Measurements from ENCODE around the gene USB1. TPM values are rescaled to one million over a fixed set of nuclear protein-coding genes. Genes with fewer than 3 reads are reported as not detected.

Gene USB1
- total RNA-seq, 1 donor from 2014 or later, result 57.1 TPM

DNA sequence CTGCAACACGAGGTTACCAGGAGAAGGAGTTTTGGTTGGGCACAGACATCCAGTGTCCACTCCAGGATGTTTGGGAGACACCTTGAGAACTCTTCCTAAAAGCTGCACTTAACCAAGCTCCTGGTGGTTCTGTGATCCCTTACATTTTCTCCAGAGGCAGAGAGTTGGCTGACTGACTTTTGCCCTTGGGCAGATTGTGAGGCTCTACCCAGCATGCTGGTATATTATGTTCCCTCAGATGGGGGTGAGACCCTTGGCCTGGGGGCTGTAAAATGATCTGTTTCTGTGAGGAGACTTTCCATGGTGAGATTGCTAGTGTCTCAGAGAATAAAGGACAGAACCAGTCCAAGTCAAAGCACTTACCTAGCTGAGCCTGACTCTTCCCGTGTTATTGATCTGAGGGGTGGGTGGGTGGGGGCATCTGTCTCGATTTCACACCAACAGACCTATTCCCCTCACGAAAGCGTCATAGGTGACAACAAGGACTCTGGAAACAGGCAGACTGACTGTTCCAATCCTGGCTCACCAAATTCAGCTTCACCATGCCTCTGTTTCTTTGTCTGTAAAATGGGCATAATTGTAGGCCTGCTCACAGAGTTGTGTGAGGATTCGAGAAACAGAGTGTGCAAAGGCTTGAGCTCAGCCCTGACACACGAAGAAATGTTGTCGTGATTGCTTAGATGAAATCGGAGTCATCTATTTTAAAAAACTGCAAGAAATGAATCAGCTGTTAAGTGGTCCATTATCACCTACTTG is 12.2 kb downstream of the USB1 start:
- intact Hi-C loops (cut with micrococcal nuclease), result no loop called here

DNA sequence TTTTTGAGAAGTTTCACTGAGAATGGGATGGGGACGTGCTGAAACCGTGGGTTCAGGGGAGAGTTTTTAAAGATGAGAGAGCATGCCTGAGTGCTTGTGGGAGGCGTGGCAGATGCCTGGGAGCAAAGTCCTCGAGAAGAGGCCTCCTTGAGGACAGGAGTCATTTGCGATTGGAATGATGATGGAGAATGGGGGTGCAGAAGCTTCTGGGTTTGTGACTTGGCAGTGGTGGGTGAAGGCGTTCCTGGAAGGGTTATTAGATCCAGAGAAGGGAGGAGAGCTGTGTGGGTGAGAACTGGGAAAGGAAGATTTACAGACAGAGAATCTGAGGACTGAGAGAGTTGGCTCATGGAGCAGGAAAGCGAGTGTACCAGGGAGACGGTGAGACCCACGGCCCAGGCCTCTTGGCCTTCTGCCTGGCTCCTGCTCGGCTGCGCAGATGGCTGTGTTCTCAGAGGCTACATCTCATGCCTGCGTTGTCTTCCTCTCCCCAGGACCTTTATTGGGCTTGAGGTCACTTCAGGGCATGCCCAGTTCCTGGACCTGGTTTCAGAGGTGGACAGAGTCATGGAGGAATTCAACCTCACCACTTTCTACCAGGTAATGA is 15.7 kb downstream of the USB1 start:
- intact Hi-C loops (cut with micrococcal nuclease), result no loop called here

DNA sequence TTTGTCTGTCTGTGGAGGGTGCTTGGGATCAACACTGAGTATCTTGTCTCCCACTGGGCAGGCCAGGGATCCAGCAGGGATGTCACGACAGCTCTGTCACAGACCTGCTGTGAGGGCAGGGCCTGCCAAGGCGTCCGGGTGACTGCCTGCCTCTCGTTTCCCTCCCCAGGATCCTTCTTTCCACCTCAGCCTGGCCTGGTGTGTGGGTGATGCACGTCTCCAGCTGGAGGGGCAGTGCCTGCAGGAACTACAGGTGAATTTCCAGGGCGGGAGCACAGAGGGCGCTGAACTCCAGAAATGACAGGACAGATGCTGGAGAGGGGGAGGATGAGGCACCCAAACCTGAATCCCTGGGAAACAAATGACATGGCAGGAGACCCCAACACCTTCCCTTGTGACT is 17.6 kb downstream of the USB1 start:
- intact Hi-C loops (cut with micrococcal nuclease), result no loop called here

GRCh38 chr16:58019866-58020538 is 18.8 kb downstream of the USB1 start:
- intact Hi-C loops (cut with micrococcal nuclease), result loop anchor here (1.0 to 5.0 kb wide), 5 partner anchors 102 to 286 kb away; partner anchors contain the start of gene CSNK2A2

- intact Hi-C loops (cut with micrococcal nuclease), result loop anchor here (1.0 to 5.0 kb wide), 5 partner anchors 101 to 285 kb away; partner anchors contain the start of gene CSNK2A2
Observed at GRCh38 chr16:58020628-58021521, 19.7 kb downstream of the USB1 start.

- intact Hi-C loops (cut with micrococcal nuclease), result loop anchor here (2.0 to 5.0 kb wide), 2 partner anchors 155 to 177 kb away; partner anchors contain the start of gene CSNK2A2
Observed at GRCh38 chr16:58021661-58022551, 20.7 kb downstream of the USB1 start.

DNA sequence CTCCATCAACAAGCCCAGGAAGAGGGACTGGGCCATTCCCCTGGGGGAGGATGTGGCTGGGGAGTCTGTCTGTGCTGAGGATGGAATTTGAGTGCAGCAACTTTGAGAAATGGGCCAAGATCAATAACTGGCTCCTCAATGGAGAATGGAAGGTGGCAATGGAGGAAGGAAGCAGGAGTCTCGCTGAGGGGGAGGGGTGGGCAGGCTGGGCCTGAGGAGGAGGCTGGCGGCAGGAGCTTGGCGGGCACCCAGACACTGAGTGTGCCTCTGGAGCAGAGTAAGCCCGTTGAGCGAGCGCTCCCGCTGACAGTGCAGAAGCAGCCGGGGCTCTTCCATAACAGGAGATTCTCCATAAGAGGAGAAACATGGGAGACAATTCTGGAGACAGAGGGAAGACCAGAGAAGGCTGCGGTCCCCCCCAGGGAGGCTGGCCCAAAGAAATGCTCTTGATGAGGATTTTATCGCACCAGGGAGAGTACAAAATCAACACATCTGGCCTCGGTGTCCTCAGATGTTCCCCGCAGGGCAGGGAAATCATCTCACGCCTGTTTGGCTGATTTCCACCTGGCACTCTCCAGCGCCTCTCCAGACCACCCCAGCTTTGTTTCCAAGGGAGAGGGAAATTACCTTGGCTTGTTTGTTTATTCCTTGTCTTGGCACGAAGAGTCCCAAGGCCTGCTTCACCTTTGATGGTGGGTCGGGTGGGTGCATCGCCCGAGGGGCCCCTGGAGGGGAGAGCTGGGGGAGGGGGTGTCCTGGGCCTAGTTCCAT is 21.6 kb downstream of the USB1 start:
- intact Hi-C loops (cut with micrococcal nuclease), result loop anchor here (5.0 kb wide), 1 partner anchor 155 kb away; no protein-coding TSS in a partner anchor

GRCh38 chr16:58024486-58025350 is 23.5 kb downstream of the USB1 start:
- intact Hi-C loops (cut with micrococcal nuclease), result loop anchor here (1.0 to 5.0 kb wide), 5 partner anchors 23 to 289 kb away; partner anchors contain the start of genes CFAP20, KATNB1 and USB1

- intact Hi-C loops (cut with micrococcal nuclease), result loop anchor here (1.0 to 2.0 kb wide), 4 partner anchors 24 to 290 kb away; partner anchors contain the start of genes CFAP20, KATNB1 and USB1
Observed at GRCh38 chr16:58025351-58026138, 24.3 kb downstream of the USB1 start, which contains the start of gene MMP15. MMP15 (plus strand) TSS chr16:58025754; CDS start chr16:58026351, 597 bp downstream.

DNA sequence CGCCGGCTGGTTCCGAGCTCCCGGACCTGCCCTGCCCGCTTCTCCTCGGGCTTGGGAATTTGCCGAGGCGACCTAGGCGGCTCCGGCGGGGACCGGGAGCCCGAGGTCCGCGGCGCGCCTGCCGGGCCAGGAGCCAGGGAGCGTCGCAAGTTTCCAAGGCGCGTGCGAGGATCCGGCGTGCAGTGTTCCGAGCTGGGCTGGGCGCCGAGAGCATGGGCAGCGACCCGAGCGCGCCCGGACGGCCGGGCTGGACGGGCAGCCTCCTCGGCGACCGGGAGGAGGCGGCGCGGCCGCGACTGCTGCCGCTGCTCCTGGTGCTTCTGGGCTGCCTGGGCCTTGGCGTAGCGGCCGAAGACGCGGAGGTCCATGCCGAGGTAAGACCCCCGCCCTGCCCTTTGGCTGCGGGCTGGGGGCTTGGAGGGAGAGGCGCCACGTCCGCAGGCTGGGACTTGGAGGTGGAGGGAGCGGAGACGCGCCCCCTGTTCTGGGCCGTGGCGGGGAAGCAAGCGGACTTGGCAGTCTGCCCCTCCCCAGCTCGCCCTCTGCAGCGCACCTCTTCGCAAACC is 25.0 kb downstream of the USB1 start:
- intact Hi-C loops (cut with micrococcal nuclease), result no loop called here

GRCh38 chr16:58026705-58027160 is 25.5 kb downstream of the USB1 start:
- intact Hi-C loops (cut with micrococcal nuclease), result no loop called here

DNA sequence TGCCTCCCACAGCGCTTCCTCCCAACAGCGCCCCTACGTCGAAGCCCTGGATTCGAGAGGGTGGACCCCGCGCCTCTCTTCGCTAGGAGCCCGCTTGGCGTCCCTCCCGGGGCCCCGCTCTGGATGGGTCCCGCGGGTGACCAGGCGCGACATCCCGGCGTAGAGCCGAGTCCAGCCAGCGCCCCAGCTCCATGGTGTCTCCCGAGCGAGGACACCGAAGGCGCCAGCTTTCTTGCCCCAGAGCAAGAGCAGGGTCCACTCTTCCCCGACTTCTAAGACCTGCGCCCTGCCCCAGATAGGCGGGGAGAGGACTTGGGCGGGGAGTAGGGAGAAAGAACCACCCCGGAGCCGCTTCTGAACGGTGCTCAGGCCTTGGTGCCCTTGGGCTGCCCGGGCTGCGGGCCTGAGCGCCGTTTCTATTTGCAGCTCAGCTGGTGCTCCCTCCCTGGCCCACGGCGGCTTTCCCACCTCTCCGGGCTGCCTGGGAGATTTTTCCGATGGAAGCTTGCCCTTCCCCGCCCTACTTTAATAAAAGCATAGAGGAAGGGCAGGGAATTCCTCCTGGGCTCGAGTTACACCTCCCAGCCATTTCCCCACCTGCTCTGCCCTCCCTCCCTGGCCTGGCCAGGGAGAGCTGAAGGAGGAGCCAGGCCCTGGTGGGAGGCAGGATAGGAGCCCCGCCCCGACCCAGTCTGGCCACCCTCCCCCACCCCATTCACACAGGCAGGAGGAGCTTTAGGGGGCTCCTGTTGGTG is 26.1 kb downstream of the USB1 start:
- intact Hi-C loops (cut with micrococcal nuclease), result no loop called here

GRCh38 chr16:58027916-58028455 is 26.8 kb downstream of the USB1 start:
- intact Hi-C loops (cut with micrococcal nuclease), result no loop called here

DNA sequence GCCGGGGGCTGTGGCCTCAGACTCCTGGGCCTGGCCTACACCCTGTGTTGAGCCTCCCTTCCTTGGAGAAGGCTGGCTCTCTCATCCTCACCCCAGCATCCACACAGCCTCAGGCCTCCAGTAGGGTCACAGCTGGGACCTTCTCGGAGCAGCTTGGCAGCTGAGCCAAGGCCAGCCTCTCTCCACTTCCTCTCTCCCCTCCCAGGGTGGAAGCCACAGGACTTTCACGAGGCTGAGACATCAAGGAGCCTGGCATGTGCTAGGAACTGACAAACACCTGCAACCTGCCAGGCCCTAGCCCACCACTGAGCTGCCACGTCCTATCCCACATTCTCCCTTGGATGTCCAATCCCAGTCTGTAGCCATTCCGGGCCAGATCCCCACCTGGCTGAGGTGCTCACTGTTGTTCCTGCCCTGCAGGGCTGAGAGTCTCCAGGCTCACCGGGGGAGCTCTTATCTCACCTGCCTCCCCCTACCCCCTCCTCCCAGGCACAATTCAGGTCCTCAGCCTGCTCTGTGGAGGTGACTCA is 27.4 kb downstream of the USB1 start:
- intact Hi-C loops (cut with micrococcal nuclease), result no loop called here

- intact Hi-C loops (cut with micrococcal nuclease), result no loop called here
Observed at GRCh38 chr16:58029410-58029809, 28.2 kb downstream of the USB1 start.

All from T-helper 1 cell treated with Interleukin-12 subunit alpha and Interleukin-12 subunit beta and Interleukin-4 antibody, amounts not matched to agents 30 ng/mL and 1 ng/mL, for 36 hours (primary cell).